HL-60/S4 treated with retinoic acid at 250 ng/mL for 4 days and 3 days (cell line): ENCODE results near the gene TNRC6B.

ENCODE experiments used
- in situ Hi-C: fragments of 300-500 bp; cut with MboI; formaldehyde crosslinking; loops from 2 replicates; pipeline ENCODE4 v1.7.0; 2022; ENCODE audit warnings: low sequenced_read_pairs

The TNRC6B gene

DNA sequence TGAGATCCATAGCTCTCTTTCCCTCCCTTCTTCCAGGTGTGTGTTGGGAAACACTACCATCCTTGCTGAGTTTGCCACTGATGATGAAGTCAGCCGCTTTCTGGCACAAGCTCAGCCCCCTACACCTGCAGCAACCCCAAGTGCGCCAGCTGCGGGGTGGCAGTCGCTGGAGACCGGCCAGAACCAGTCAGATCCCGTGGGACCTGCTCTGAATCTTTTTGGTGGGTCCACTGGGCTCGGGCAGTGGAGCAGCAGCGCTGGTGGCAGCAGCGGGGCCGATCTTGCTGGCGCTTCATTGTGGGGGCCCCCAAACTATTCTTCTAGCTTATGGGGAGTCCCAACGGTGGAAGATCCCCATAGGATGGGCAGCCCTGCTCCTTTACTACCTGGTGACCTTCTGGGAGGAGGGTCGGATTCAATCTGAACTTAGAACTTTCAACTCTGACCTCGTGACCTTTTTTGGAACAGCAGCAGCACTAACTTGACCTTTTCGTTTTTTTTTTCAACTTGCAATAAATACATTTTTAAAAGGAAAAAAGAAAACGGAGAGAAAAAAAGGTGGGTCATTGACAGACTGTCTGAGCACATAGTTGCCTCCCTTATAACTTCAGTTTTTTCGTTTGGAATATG is 145.2 kb downstream of the TNRC6B start:
- in situ Hi-C loops, result no loop called here

DNA sequence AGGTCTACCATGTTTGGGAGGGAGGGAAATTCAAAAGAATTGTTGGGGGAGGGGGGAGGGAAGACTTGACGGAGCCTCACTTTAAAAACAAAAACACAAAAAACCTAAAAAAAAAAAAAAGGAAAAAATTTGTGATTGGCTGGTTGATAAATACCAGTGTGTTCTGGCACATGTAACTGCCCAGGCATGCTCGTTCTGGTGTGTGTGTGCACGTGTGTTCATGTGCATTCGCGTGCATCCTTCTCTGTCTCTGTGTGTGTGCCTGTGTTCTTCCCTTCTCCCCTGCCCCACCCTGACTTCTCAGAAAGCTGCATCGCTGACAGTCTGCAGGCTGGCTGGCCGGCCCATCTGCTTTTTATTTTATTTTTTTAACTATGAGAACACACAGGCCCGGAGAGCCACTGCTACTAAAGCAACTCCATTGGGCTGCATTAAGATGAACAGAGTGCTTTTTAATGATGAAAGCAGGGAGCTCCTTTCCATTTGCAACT is 146.0 kb downstream of the TNRC6B start:
- in situ Hi-C loops, result no loop called here

- in situ Hi-C loops, result loop anchor here (25.0 kb wide), 1 partner anchor 787 kb away; the partner anchor contains the start of gene RPS19BP1
Observed at GRCh38 chr22:40324468-40325305, 147.0 kb downstream of the TNRC6B start.

DNA sequence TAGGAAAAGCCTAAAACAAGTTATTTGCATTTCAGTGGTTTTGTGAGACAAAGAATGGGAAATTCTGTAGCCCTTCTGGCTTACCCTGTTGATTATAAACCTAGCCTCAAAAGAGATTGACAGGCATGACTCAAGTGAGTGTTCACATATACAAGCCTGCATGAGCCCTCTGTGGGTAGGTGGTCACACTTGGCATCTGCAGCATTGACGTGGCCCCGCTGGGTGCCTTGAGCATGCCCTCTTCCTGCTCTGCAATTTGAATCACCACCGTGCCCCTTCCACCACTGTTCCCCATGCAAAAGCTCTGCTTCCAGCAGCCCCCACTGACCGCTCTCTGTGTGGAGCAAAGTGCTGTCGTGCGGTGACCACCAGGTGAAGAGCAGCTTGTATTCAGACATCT is 147.6 kb downstream of the TNRC6B start:
- in situ Hi-C loops, result loop anchor here (25.0 kb wide), 1 partner anchor 788 kb away; the partner anchor contains the start of gene RPS19BP1

DNA sequence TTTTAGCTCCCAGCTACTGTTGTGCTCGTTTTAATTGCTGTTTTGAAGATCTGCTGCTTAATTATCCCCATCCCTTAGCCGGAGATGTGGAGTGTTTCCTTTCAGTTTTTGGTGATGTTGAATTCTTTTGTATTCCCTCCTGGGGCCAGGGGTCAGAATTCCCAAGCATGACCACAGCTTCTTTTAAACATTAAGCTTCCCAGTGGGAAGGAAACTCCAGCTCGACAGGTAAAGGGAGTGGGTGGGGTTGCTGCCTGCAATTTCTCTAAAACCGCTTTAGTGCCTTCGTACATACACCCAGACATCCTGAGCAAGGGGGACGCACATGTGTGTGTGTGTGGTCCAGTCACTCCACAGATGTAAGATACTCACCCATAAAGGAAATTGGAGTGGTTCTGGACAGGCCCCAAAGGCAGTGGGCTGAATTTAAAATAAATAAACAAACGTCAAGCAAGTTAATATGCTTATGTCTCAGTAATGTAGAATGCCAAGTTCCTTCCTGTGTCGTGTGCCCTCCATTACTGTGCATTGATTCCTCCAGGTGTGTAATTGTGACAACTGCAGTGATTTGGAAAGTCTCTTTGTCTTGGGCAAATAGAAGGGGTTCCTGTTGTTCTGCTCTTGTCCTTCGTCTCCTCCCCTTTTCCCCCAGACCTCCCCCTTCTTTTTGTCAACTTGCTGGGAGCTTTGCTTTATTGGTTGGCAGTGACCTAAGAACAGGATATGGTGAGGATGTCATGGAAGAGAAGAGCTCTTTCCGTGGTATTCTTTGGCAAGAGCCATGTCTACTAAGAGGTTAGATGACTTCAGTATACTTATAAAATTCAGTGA is 149.4 kb downstream of the TNRC6B start:
- in situ Hi-C loops, result loop anchor here (25.0 kb wide), 1 partner anchor 790 kb away; the partner anchor contains the start of gene RPS19BP1

DNA sequence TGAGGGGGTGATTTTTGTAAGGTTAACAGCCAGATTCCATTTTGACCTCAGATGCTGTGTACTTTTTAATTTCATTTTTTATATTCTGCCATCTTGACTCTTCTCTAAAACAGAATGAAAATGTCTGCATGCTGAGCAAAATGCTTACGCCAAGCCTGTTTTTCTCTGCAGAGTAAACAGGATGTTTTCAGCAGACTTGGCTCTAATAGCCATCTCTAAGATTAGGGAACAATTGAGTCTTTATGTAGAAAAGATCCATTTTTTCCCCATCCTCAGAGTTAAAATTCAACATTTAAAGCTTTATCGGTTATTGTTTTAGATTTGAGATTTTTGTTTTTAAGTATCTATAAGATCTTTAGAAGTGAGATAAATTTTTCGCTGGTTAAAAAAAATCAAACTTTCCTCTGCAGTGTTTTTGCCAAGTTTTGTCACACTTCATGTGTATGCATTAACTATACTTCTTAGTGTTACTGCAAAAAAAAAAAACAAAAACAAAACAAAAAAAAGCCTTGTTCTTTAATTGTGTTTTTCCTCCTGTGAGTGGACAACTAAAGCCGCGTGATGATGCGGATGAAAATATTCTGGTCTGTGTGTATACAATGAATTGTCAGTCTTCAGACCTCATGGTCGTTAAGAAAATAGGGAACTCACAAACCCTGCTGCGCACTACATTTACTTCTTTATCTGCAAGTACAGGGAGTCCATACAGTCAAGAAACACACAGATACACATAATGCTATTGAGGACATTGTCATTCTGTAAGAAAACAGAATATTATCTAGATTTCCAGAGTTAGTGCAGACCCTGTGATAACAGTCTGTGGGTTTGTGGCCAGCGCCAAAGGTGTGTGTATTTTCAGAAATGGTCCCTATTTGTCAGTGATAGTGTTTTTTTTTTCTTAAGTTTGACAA is 151.1 kb downstream of the TNRC6B start:
- in situ Hi-C loops, result loop anchor here (25.0 kb wide), 1 partner anchor 792 kb away; the partner anchor contains the start of gene RPS19BP1

DNA sequence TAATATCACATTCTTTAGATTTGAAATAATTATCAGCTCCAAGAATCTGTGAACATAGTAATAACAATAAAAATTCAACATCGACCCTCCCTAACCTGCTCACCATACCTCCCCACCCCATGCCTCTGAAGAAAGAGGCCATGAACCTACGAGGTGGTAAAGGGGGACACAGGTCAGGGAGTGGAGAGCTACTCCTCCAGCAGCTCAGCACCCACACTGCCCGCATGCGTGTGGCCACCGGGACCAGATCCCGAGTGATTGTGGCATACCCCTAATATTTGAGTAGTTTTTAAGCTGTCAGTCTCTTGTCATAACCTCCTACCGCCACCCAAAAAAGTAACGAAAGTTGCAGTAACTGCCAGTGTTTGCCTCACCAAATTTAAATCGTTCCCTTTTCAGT is 151.7 kb downstream of the TNRC6B start:
- in situ Hi-C loops, result loop anchor here (25.0 kb wide), 1 partner anchor 792 kb away; the partner anchor contains the start of gene RPS19BP1

GRCh38 chr22:40330086-40330485 is 152.4 kb downstream of the TNRC6B start:
- in situ Hi-C loops, result loop anchor here (25.0 kb wide), 1 partner anchor 793 kb away; the partner anchor contains the start of gene RPS19BP1

DNA sequence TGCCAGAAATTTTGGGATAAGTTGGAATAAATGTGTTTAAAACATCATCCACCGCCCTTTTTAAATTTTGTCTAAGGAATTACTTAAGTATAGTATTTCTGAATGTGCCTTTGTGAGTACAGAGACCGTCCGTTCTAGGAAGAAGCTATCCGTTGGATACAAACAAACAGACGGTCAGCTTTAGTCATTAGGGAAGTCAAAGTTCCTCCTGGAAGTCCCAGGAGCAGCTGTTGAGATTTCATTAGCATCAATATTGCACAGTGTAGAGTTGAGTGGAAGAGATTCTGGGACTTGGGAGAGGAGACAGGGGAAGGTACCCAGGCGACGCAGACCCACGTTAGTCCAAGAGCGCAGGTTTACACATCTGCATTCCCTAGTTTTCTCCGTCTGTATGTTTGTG is 152.9 kb downstream of the TNRC6B start:
- in situ Hi-C loops, result loop anchor here (25.0 kb wide), 1 partner anchor 793 kb away; the partner anchor contains the start of gene RPS19BP1

GRCh38 chr22:40331706-40332105 is 154.0 kb downstream of the TNRC6B start:
- in situ Hi-C loops, result loop anchor here (25.0 kb wide), 1 partner anchor 794 kb away; the partner anchor contains the start of gene RPS19BP1

- in situ Hi-C loops, result loop anchor here (25.0 kb wide), 1 partner anchor 795 kb away; the partner anchor contains the start of gene RPS19BP1
Observed at GRCh38 chr22:40332319-40332781, 154.6 kb downstream of the TNRC6B start.

GRCh38 chr22:40334060-40334459 is 156.3 kb downstream of the TNRC6B start:
- in situ Hi-C loops, result loop anchor here (25.0 kb wide), 1 partner anchor 797 kb away; the partner anchor contains the start of gene RPS19BP1

DNA sequence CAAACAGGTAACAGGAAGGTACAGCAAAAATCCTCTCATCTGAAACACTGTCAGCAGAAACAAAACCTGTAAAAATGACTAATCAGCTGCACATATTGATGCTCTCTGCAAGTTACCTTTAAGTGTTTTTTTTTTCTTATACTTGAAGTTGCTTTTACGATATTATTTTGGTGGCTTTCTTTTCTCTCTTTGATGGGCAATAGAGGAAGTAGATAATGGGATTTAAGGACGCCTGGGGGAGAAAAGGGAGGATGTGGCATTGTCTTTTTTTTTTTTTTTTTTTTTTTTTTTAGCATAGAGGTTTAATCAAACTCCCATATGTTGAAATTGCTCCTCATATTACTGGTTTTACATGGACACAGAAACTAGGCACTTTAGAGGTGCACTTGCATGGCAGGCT is 157.2 kb downstream of the TNRC6B start:
- in situ Hi-C loops, result loop anchor here (25.0 kb wide), 1 partner anchor 798 kb away; the partner anchor contains the start of gene RPS19BP1

GRCh38 chr22:40335358-40335757 is 157.6 kb downstream of the TNRC6B start:
- in situ Hi-C loops, result loop anchor here (25.0 kb wide), 1 partner anchor 798 kb away; the partner anchor contains the start of gene RPS19BP1

- in situ Hi-C loops, result loop anchor here (25.0 kb wide), 1 partner anchor 803 kb away; the partner anchor contains the start of gene RPS19BP1
Observed at GRCh38 chr22:40340044-40340443, 162.3 kb downstream of the TNRC6B start.

GRCh38 chr22:40341604-40342003 is 163.9 kb downstream of the TNRC6B start:
- in situ Hi-C loops, result loop anchor here (25.0 kb wide), 1 partner anchor 804 kb away; the partner anchor contains the start of gene RPS19BP1

DNA sequence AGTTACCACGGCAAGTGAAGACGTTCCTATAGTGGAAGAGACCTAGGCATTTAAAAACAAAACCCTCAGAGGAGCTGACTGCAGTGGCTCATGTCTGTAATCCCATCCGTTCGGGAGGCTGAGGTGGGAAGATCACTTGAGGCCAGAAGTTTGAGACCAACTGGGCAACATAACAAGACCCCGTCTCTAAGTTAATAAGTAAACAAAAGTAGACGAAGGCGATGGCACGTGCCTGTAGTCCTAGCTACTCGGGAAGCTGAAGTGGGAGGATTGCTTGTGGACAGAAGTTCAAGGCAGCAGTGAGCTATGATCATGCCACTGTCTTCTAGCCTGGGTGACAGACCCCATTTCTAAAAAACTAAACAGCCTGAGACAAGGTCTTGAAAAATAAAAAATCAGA is 164.8 kb downstream of the TNRC6B start:
- in situ Hi-C loops, result loop anchor here (25.0 kb wide), 1 partner anchor 805 kb away; the partner anchor contains the start of gene RPS19BP1

DNA sequence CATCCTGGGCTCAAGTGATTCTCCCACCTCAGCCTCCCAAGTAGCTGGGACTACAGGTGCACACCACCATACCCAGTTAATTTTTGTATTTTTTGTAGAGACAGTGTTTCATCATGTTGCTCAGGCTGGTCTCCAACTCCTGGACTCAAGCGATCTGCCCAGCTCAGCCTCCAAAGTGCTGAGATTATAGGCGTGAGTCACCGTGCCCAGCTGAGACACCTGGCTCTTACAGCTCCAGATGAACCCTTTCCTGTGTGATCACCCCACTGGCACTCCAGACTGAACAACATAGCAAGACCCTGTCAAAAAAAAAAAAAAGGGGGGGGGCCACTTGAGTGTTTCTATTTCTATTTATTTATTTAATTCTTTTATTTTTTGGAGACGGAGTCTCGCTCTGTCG is 167.5 kb downstream of the TNRC6B start:
- in situ Hi-C loops, result loop anchor here (25.0 kb wide), 1 partner anchor 808 kb away; the partner anchor contains the start of gene RPS19BP1

DNA sequence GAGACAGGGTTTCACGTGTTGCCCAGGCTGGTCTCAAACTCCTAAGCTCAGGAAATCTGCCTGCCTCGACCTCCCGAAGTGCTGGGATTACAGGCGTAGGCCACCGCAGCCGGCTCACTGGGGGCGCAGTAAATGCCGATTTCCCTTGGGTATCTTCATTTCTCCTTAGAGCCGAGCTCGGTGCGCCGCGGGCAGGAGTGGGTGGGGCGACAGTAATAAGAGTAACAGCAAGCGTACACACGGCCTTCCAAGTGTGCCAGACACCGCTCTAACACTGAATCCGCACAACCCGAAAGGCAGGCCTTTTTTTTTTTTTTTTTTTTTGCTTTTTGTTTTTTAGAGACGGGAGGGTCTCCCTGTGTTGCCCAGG is 168.1 kb downstream of the TNRC6B start:
- in situ Hi-C loops, result loop anchor here (25.0 kb wide), 1 partner anchor 808 kb away; the partner anchor contains the start of gene RPS19BP1
